Esophagus squamous epithelium (tissue), 4 donors: ENCODE data around the gene ST6GALNAC3.

Experiments used
- CTCF ChIP-seq, 6 experiments: fragments of 450-650 bp in 4 of 6; fragments of 200-600 bp in 2 of 6; sonication (generic) in 2 of 6; IDR thresholded peaks; one replicate each; pipeline ENCODE4 v1.5.1; 2016 to 2019; ENCODE audit warnings: antibody characterized with exemption in 6 of 6, mild to moderate bottlenecking in 4 of 6, moderate library complexity in 4 of 6
- POLR2A ChIP-seq, 4 donors: fragments of 450-650 bp; IDR thresholded peaks; one replicate each; pipeline ENCODE4 v1.6.1; 2017; ENCODE audit warnings: antibody characterized with exemption in 4 of 4, mild to moderate bottlenecking in 4 of 4, moderate library complexity in 3 of 4

- TF ChIP-seq CTCF (IDR thresholded peaks at IDR 0.05) (no peak), POLR2A (IDR thresholded peaks at IDR 0.05) (no peak)
Observed at GRCh38 chr1:76410499-76410898, 336.0 kb downstream of the ST6GALNAC3 start.
